C1 segment of cervical spinal cord (tissue), 14 donors: ENCODE results near the gene WNT8B.
A peak's percentile ranks its signal among the peaks of the same experiment; 100 is the strongest.

Experiments
- DNase-seq, 14 donors: peaks; one replicate each; lab custom pipeline; 2025; lab: John Stamatoyannopoulos, UW

WNT8B gene

DNA sequence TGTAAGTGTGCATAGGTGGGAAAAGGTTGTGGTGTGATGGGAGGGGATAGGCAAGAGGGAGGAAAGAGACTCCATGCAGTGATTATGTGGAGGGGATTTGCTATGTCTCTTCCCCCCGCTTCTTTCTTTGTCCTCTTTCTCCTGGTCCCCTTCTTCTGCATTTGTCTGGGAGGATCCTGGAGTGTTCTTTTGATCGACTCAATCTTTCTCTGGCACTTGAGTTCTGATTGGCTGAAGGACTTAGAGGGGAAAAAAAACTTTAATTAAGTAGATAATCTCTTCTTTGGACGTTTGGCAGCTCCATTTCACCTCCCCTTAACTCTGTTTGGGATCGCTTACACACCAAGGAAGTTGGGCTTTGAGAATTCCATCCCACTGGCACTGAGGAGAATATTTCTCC is at the start of gene WNT8B:
Gene WNT8B (plus strand): TSS at position 301 of the 400 bp plus-strand sequence. CDS start 160 bp downstream, outside the sequence.
- DNase-seq, result no peak

DNA sequence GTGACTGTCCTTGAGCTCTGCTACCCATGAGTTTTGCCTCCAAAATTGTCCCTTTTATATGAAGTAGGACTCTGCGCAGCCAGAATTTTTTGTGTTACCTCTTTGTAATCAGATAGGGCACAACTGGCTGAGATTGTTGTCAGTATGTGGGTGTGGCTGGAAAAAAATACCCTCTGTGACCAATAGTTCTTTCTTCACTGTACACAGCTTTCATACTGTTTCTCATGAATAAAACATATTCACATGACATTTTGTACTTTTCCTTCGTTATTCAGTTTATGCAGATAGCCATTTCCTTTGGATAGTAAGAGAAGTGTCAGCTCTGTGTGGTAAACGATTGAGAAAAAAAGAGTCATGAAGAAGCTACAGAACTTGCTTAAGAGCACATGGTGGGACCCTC is 49.6 kb upstream of the WNT8B start:
- DNase-seq, result no peak

DNA sequence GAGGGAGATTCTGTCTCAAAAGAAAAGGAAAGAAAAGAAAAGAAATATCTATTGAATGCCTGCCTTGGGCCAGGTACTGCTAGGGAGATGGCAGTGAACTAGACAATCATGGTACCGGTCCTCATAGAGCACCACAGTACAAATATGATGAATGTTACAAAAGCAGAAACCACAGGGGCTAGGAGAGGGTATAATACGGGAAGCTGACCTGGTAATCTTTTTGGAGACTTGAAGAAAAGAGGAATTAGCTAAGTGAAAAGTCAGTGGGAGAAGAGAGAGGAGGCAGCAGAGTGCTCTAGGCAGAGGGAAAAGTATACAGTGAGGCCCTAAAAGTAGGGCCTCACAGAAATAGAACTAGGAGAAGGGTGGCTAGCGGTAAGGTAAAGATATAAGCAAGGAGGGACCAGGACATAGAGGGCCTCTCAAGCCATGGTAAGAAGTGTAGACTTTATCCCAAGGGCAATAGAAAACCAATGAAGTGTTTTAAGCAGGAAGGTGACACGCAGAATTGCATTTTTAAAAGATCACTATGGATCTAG is 42.8 kb upstream of the WNT8B start:
- DNase-seq, result no peak

DNA sequence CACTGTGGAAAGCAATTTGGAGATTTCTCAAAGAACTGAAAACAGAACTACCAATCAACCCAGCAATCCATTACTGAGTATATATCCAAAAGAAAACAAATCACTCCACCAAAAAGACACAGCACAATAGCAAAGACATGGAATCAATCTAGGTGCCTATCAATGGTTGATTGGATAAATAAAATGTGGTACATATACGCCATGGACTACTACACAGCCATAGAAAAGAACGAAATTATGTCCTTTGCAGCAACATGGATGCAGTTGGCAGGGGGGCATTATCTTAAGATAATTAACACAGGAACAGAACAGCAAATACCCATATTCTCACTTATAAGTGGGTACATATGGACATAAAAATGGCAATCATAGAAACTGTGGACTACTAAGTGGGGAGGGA is 35.4 kb upstream of the WNT8B start:
- DNase-seq, result no peak

- DNase-seq, result peak; percentile 18 to 92 (median 78)
These were observed 29.3 kb upstream of the WNT8B start for GRCh38 chr10:100433253-100434240.

DNA sequence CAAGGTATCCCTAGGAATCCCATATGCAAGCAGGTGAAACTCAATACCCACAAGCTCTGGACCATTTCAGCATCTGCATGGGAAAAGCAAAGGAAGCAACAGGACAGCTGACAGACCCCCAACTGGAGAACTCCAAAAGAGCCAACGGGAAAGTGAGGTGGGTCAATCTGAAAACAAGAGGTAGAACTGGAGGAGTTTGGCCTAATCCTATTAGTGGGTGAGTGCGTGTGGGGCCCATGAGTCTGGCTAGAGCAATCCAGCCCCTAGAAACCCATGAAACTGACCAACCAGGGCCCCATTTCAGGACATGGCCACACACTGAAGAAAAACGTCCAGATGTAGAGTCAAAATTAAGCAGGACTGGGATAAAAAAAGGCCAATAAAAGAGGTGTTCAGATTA is 26.6 kb upstream of the WNT8B start:
- DNase-seq, result no peak

GRCh38 chr10:100438674-100439315 is 24.0 kb upstream of the WNT8B start:
- DNase-seq, result no peak

GRCh38 chr10:100442548-100442947 is 20.3 kb upstream of the WNT8B start:
- no peak for DNase-seq

DNA sequence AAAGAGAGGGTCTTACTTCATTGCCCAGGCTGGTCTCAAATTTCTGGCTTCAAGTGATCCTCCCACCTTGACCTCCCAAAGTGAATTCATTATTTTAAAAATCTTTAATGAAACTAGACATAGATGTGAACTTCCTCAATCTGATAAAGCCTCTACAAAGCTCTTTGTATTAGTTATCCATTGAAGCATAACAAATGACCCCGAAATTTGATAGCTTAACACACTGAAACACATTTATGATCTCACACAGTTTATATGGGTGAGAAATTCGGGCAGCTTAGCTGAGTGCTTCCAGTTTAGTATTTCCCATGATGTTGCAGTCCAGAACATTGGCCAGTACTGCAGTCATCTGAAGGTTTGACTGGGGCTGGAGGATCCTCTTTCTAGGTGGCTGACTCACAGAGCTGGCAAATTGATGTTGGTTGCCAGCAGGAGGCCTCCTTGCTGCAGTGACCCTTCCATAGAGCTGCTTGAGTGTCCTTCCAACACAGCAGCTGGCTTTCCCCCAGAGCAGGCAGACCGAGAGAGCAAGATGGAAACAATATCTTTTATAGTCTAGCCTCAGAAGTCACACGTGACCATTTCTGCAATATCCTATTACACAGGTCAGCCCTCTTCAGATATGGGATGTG is 16.6 kb upstream of the WNT8B start:
- DNase-seq, result no peak

DNA sequence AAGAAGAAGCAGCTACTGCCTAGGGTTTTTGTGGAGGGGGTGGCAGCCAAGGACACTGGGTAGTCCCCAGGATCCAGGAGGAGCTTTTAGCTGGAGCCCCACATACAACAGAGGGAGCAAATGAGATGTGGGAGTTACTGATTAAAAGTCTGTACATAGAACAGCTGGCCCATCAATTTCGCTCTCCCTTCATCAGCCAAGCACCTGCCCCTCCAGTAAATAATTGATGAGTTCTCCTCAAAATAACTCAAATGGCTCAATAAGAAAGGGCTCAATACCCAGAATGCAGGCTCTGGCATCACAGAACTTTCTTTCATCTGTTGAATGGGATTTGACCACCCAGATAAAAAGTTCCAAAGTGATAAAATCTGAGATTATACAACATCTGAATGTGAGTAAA is 15.1 kb upstream of the WNT8B start:
- DNase-seq, result no peak

- DNase-seq, result no peak
These were observed 13.9 kb upstream of the WNT8B start for GRCh38 chr10:100448951-100449350.

- no peak for DNase-seq
These were observed 5.5 kb downstream of the WNT8B start for GRCh38 chr10:100468322-100468721.

GRCh38 chr10:100468978-100469377 is 6.2 kb downstream of the WNT8B start:
- DNase-seq, result no peak

DNA sequence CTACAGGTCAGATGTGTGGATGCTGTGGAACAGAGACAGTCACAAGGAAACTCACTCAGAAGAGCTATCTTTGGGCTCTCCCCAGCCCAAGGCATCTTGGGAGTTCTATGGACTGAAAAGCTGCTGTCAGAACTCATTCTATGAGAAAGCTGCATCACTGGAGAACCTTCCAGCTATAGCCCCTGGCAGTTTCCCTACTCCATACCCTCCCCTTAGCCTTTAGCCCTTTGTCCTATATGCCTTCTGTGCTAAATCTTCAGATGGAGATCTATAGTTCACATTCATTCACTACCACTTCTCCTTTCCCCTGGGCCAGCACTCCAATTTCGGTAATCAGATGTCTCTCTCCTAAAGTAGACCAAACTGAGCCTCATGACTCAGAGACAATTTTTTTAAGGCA is 6.9 kb downstream of the WNT8B start:
- no peak for DNase-seq

DNA sequence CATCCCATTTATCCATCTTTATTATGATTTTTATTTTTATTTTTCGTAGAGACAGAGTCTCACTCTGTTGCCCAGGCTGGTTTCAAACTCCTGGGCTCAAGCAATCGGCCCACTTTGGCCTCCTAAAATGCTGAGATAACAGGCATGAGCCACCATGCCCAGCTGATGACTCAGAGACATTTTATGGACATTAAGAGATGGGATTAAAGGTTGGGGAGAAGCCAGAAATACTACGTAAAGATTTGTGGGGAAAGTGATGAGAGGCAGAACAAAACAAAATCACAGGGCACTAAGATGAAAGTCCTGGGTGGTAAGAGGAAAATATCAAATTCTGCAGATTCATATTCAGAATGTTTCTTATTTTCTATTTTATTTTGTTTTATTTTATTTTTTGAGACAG is 7.6 kb downstream of the WNT8B start:
- no peak for DNase-seq

- DNase-seq, result no peak
These were observed 15.2 kb downstream of the WNT8B start for GRCh38 chr10:100477970-100478369.

DNA sequence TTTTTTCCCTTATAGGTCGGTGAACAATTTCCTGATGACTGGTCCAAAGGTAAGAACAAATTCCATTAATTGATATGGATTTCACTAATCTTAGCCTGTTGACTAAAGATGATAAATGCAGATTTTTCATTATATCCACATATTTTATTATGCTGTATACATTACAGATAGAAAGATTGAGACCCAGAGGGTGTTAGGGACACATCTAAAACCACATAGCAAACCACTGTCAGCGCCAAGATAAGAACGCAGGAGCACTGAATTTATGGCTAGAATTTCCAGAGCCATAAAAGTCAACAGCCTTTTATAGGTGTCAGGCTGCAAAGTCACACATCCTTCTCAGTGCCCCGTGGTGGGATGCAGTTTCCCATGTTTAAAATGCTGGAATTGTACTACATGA is 16.2 kb downstream of the WNT8B start:
- DNase-seq, result no peak

DNA sequence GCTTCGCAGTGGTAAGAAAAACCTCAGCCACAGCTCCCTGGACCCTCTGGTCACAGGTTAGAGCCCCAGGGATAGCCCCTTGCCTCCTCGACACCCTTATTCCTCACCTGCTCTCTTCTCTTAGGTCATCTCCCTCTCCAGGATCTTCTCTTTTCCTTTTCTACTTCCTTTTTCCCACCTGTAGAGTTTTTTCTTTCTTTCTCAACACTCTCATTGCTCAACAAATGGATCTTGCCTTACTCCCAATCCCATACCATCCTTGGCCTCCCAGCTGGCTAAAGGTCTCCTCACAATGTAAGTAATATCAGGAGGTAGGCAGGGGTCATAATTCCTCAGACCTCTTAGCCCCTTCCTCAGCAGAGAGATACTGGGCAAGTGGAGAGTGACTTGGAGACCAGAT is 17.2 kb downstream of the WNT8B start:
- DNase-seq, result no peak

DNA sequence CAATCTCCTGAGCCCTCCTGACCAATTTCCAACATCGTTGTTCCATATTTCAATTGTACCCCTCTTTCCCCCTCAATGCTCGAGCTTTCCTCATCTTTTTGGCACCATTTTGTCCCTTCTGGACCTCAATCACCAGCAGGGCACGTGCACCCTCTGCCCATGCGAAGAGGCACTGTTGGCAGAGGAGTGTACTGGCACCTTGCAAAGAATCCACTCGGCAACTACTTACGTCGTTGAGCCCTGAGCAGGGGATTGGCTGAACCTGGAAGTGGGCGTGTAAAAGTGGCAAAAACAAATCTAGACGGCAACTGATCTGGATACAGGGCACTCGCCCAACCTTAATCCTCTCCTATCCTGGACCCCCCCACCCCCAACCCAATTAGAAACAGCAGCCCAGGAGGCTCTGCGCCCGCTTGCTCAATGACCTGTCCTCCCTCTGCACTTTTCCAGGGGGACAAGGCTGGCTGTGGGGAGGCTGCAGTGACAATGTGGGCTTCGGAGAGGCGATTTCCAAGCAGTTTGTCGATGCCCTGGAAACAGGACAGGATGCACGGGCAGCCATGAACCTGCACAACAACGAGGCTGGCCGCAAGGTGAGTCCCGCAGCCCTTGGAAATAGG is 18.8 kb downstream of the WNT8B start:
- peak in 13 of 14 donors; percentile 15 to 77 (median 59) for DNase-seq

GRCh38 chr10:100482181-100482833 is 19.5 kb downstream of the WNT8B start:
- peak in 12 of 14 donors; percentile 13 to 59 (median 34) for DNase-seq

DNA sequence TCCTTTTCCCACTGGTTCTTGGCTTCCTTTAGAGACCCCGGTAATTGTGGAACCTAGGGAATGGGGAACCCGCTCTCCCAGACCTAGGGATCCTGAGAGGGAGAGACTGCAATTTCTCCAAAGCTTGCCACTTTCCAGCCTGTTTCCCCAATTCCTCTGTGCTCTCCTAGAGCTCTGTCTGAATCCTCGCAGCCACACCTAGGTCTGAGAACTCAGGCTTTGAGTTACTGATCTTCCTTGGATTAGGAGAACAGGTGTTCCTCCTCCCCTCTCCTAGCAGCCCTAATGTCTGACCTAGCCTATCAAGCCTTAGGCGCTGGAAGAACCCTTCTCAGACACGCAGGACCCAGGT is 20.0 kb downstream of the WNT8B start:
- no peak for DNase-seq
